Measurements from ENCODE around the gene MMAA.
"Not testable (repeated sequence)": the region's sequence is repeated elsewhere in the genome, so short reads cannot be mapped to it uniquely, and the experiment has no call there.

Gene MMAA

GRCh38 chr4:145618932-145619638 is at the start of gene MMAA:
Gene MMAA (plus strand): TSS chr4:145619385. CDS start chr4:145639140, 19,755 bp downstream.
- DNase-seq, result peak; percentile 97

DNA sequence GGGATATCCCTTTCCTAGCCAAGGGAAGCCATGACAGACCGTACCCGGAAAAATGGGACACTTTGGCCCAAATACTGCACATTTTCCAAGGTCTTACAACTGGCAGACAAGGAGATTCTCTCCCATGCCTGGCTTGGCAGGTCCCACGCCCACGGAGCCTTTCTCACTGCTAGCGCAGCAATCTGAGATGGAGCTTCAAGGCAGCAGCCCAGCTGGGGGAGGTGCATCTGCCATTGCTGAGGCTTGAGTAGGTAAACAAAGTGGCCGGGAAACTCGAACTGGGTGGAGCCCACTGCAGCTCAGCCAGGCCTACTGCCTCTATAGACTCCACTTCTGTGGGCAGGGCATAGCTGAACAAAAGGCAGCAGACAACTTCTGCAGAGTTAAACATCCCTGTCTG is 44.6 kb upstream of the MMAA start:
- DNase-seq, result not testable (repeated sequence)

DNA sequence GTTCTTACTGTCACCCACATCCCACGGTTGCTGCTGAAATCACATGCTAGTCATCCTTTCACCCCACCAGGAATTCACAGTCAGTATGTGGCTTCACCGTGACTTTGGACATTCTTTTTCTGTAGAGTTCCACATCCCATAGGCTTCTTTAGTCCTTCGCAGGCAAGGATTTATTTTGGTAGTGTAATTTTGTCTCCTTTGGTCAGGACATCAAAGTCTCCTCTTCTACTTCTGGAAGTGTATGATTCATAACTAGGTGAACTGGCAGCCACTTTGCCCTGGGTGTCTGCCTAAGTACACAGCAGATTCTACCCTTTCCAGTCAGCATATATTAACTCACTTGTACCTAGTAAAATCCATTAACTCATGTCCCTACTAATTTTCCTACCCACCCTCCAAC is 38.3 kb upstream of the MMAA start:
- DNase-seq, result no peak

- DNase-seq, result no peak
Observed at GRCh38 chr4:145583191-145584055, 35.8 kb upstream of the MMAA start.

DNA sequence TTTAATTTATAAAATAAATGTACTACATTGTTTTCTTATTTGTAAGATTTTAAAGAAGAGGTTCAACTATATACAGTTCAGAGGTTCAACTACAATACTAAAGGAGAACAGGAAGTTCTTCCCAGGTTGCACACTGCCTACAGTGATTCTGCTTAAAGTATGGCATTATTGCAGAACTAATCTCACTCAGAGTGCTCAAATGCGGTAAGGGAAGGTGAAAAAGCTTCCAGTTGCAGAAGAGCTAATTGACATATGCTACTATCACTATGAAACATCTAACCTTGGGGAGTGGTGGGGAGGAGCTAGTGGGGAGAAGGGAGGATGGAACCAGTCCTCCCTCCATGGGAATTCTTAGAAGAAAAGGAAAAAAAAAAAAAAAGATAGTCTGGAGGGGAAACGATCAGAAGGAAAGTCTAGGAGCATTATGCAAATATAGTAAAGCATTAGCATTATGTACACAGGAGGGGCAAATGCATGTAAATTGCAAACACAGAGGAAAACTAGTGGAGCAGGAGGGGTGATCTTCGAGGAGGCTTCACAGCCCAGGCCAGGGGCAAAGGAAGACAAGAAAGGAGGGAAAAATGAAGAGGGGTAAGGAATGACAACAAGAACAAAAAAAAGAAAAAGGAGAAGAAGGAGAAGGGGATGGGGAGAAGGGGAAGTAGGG is 32.0 kb upstream of the MMAA start:
- DNase-seq, result peak; percentile 33

GRCh38 chr4:145589381-145589780 is 29.8 kb upstream of the MMAA start:
- DNase-seq, result not testable (repeated sequence)

- no peak for DNase-seq
Observed at GRCh38 chr4:145589916-145590702, 29.1 kb upstream of the MMAA start.

GRCh38 chr4:145602129-145602760 is 16.9 kb upstream of the MMAA start:
- no peak for DNase-seq

DNA sequence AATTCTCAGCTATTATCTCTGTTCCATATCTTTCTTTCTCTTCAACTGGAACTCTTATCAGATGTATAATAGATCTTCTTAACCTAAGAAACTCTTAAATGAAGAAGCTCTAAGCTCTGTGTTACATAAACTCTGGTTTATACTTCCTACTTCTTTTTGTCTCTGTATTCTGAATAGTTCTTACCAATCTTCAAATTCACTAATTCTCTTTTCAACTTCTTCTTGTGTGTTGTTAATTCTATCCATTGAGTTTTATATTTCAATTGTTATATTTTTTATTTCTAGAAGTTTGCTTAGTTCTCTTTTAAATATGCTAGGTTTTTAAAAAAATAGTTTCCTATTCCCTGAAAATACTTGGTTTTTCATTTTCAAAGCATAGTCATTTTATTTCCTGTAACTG is 13.2 kb upstream of the MMAA start:
- peak; percentile 23 for DNase-seq

- peak; percentile 91 for DNase-seq
Observed at GRCh38 chr4:145609481-145610427, 9.4 kb upstream of the MMAA start.

DNA sequence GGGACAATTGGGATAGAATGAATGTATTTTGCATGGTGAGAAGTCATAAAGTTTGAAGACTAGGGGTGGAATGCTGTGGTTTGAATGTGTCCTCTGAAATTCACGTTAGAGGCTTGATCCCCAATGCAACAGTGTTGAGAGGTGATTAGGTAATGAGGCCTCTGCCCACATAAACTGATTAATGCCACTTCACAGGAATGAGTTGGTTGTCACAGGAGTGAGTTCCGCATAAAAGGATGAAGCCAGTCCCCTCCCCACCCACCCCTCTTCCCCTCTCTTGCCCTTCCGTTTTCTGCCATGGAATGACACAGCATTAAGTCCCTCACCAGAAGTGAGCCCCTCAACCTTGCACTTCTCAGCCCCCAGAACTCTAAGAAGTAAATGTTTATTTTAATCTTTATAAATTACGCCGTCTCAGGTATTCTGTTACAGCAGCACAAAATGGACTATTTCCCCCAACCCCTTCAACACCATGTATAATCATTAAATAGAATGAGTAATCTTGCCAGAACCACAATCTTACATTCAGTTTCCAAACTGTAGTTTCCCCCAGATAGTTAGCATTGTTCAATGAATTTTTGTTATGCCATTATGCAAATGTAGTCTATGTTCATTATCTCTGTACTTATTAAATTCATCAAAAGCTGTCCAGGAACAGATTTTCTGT is 5.5 kb upstream of the MMAA start:
- peak; percentile 38 for DNase-seq

- DNase-seq, result no peak
Observed at GRCh38 chr4:145614233-145614610, 5.0 kb upstream of the MMAA start.

DNA sequence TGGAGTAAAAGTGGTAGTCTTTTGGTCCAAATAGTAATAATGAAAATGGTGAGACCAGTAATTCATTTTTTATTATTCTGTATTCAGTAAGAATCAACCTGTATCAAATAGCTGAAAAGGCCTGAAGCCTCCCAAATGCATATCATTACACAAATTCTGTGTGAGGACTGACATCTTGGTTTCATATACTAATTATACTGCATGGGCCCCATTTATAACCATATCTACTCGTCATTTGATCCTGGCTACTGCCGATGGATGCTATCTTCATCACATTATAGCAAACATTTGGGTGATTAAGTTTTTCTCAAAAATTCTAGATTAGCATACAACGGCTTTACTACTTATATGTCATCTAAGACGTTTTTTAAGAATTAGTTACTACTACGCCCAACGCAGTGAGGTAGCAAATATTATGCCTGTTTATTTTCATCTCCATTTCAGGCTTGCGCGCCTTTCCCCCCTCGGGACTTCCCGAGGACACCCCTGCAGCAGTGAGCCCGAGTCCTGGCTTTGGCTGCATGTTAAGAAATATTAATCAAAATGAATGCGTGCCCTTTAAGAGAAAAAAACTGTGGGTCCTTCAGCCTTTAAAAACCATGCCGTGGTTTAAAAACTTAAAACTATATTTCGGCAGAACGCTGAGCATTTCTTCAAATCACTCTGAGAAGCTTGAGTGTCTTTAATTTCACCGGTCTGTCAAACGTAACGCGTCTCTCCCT is 814 bp upstream of the MMAA start:
- peak; percentile 74 for DNase-seq

- peak; percentile 93 for DNase-seq
Observed at GRCh38 chr4:145619639-145619996, 433 bp downstream of the MMAA start.

DNA sequence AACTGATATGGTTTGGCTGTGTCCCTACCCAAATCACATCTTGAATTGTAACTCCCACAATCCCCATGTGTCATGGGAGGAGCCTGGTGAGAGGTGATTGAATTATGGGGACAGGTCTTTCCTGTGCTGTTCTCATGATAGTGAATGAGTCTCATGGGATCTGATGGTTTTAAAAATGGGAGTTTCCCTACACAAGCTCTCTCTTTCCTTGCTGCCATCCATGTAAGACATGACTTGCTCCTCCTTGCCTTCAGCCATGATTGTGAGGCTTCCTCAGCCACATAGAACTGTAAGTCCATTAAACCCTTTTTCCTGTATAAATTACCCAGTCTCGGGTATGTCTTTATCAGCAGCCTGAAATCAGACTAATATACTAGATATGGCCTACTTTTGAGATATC is 2.9 kb downstream of the MMAA start:
- peak; percentile 36 for DNase-seq

DNA sequence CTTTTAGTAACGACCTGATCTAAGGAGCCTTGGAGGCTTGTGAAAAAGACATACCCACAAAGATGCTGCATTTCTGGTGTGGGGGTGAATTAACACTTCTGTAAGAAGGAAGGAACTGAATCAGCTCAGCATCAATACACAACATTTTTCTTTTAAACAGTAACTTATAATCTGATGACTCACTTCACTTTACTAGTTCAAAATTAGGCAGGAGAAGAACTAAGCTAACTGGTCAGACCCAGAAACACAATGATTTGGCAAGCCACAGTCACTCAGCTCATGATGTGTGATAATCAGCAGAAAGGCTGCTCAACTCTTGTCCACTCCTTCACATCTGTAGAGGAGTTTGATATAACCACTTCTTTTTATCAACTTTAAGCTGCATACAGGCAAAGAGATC is 4.6 kb downstream of the MMAA start:
- DNase-seq, result peak; percentile 82

- no peak for DNase-seq
Observed at GRCh38 chr4:145625677-145626622, 6.8 kb downstream of the MMAA start.

DNA sequence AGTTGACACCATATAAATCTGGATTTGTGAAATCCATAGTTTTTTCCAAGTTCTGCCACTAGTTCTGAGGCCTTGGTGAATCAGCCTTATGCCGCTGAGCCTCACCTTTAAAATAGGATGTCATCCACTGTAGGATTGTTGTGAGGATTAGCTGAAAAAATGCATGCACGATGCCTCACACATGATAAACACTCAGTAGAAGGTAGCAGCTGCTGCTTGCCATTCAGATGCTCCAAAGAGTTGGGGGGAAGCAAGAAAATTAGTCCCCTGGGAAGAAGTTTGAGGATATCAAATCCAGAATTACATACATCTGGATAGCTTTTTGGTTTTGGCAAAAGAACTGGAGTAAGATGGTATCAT is 7.4 kb downstream of the MMAA start:
- no peak for DNase-seq

GRCh38 chr4:145635117-145635516 is 15.9 kb downstream of the MMAA start:
- DNase-seq, result no peak
